Neural cell (in vitro differentiated cells): ENCODE measurements around the gene HMBS. TPM values are rescaled to one million over a fixed set of nuclear protein-coding genes. Genes with fewer than 3 reads are reported as not detected.

Experiments used
- H2AFZ ChIP-seq: fragments of 200-600, 300-800 bp; sonication (generic), shearing (Covaris generic); 2 replicates; pipeline ENCODE4 v1.6.0; 2014; ENCODE audit warnings: low read depth, mild to moderate bottlenecking, antibody characterized with exemption, low read length, moderate library complexity
- H3F3A ChIP-seq: fragments of 200-600 bp; shearing (Covaris generic); 2 replicates; pipeline ENCODE4 v1.6.1; 2016; ENCODE audit warnings: mild to moderate bottlenecking, moderate library complexity, mixed read lengths, antibody characterized with exemption, low read length; ENCODE audit not compliant: insufficient read depth, poor library complexity, severe bottlenecking
- H3K27ac ChIP-seq: fragments of 200-600, 300-800 bp; sonication (generic), shearing (Covaris generic); 2 replicates; pipeline ENCODE4 v1.5.1; 2014; ENCODE audit warnings: mild to moderate bottlenecking, low read length, moderate library complexity
- H3K27me3 ChIP-seq: fragments of 300-800, 200-600 bp; sonication (generic), shearing (Covaris generic); 2 replicates; pipeline ENCODE4 v1.6.0; 2014; ENCODE audit warnings: mild to moderate bottlenecking, low read depth, low read length, moderate library complexity; ENCODE audit not compliant: insufficient read depth
- H3K36me3 ChIP-seq: fragments of 300-800, 200-600 bp; sonication (generic), shearing (Covaris generic); 2 replicates; pipeline ENCODE4 v1.5.1; 2014; ENCODE audit warnings: mild to moderate bottlenecking, antibody characterized with exemption, low read length, moderate library complexity; ENCODE audit not compliant: insufficient read depth
- H3K4me2 ChIP-seq: fragments of 300-800, 200-600 bp; sonication (generic), shearing (Covaris generic); 2 replicates; pipeline ENCODE4 v1.6.0; 2014; ENCODE audit warnings: mild to moderate bottlenecking, low read length
- H3K4me3 ChIP-seq: fragments of 300-800, 200-600 bp; sonication (generic), shearing (Covaris generic); 2 replicates; pipeline ENCODE4 v1.5.1; 2014; ENCODE audit warnings: mild to moderate bottlenecking, low read length, moderate library complexity
- H3K79me2 ChIP-seq: fragments of 200-600 bp; shearing (Covaris generic); replicated peaks from 2 replicates; pipeline ENCODE4 v1.6.0; 2014; ENCODE audit warnings: mild to moderate bottlenecking, low read length, moderate library complexity; ENCODE audit not compliant: insufficient read depth
- H3K9ac ChIP-seq: fragments of 300-800, 200-600 bp; sonication (generic), shearing (Covaris generic); 2 replicates; pipeline ENCODE4 v1.6.1; 2016; ENCODE audit warnings: mild to moderate bottlenecking, low read length, mixed read lengths
- H3K9me2 ChIP-seq: fragments of 200-600 bp; shearing (Covaris generic); 2 replicates; pipeline ENCODE4 v1.6.1; 2016; ENCODE audit warnings: mild to moderate bottlenecking, low read length, mixed read lengths; ENCODE audit not compliant: insufficient read depth
- H3K9me3 ChIP-seq: fragments of 200-600, 300-800 bp; sonication (generic), shearing (Covaris generic); 2 replicates; pipeline ENCODE4 v1.6.1; 2016; ENCODE audit warnings: mild to moderate bottlenecking, mixed run types, low read length, moderate library complexity, mixed read lengths
- H4K20me1 ChIP-seq: fragments of 200-600 bp; shearing (Covaris generic); 2 replicates; pipeline ENCODE4 v1.6.1; 2016; ENCODE audit warnings: mild to moderate bottlenecking, mixed run types; ENCODE audit not compliant: insufficient read depth
- CTCF ChIP-seq: fragments of 450-650 bp; IDR thresholded peaks from 2 replicates; pipeline ENCODE4 v1.5.1; 2014; ENCODE audit warnings: antibody characterized with exemption, mild to moderate bottlenecking, moderate library complexity; ENCODE audit not compliant: poor library complexity, severe bottlenecking
- EP300 ChIP-seq: fragments of 450-650 bp; conservative IDR thresholded peaks from 2 replicates; pipeline ENCODE4 v1.6.1; 2014; ENCODE audit warnings: antibody characterized with exemption, mild to moderate bottlenecking, moderate library complexity; ENCODE audit not compliant: poor library complexity, severe bottlenecking
- EZH2 ChIP-seq: fragments of 200-600, 300-800 bp; shearing (Covaris generic), sonication (generic); IDR thresholded peaks from 2 replicates; pipeline ENCODE4 v1.6.1; 2014; ENCODE audit warnings: antibody characterized with exemption, low read length, borderline replicate concordance, mild to moderate bottlenecking; ENCODE audit not compliant: insufficient read depth, poor library complexity, severe bottlenecking
- MXI1 ChIP-seq: fragments of 450-650 bp; conservative IDR thresholded peaks from 2 replicates; pipeline ENCODE4 v1.6.1; 2014; ENCODE audit warnings: antibody characterized with exemption, mild to moderate bottlenecking; ENCODE audit not compliant: poor library complexity, severe bottlenecking
- POLR2AphosphoS5 ChIP-seq: IDR thresholded peaks from 2 replicates; pipeline ENCODE4 v1.6.1; 2012
- RAD21 ChIP-seq: fragments of 450-650 bp; conservative IDR thresholded peaks from 2 replicates; pipeline ENCODE4 v1.6.1; 2014; ENCODE audit warnings: antibody characterized with exemption, mild to moderate bottlenecking, moderate library complexity
- SMC3 ChIP-seq: fragments of 450-650 bp; conservative IDR thresholded peaks from 2 replicates; pipeline ENCODE4 v1.6.1; 2014; ENCODE audit warnings: antibody characterized with exemption, mild to moderate bottlenecking, moderate library complexity; ENCODE audit not compliant: poor library complexity
- TAF1 ChIP-seq: IDR thresholded peaks from 2 replicates; pipeline ENCODE4 v1.6.1; 2012; ENCODE audit warnings: low read depth
- polyA plus RNA-seq: library from polyadenylated mRNA; depleted of rRNA; stranded (reverse); fragments of >200 nt; gene quantifications from 2 replicates; pipeline ENCODE4 v1.2.3, GENCODE V29; 2014
- TF ChIP-seq, protein P1 (sequence below): IDR thresholded peaks from 2 replicates; pipeline ENCODE4 v1.6.1; 2012; ENCODE audit warnings: borderline replicate concordance

Gene HMBS
- polyA plus RNA-seq, 1 donor from 2014 or later = 15.9 TPM

DNA sequence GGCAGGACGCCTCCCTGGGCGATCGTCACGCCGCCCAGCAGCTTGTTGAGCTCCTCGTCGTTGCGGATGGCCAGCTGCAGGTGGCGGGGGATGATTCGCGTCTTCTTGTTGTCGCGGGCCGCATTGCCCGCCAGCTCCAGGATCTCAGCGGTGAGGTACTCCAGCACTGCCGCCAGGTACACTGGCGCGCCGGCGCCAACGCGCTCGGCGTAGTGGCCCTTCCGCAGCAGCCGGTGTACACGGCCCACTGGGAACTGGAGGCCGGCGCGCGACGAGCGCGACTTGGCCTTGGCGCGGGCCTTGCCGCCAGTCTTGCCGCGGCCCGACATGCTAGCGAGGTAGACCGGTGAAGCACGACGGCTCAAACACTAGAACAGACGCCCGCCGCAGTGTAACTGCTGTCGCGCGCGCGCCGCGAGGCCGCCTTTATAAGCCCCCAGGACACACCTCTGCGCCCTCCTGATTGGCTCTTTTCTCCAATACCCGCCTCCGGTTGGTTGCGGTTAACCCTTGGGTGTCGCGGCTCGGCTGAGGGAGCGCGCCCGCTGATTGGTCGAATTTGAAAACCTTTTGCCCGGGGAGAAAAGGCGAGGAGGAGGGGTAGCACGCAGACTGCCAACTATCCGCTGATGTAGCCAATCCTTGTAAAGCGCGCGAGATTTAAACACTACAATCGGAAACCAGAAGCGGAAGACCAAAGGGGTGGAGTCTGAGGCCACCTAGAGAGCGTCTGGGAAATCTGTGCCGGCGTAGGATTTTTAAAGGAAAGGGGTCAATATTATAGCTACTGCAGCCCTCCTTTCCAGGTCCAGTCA is 10.6 kb downstream of the HMBS start (continued):
- no peak for TF ChIP-seq EP300
- TF ChIP-seq SMC3 = peak; percentile 74
- TF ChIP-seq POLR2AphosphoS5 = peak; percentile 99

DNA sequence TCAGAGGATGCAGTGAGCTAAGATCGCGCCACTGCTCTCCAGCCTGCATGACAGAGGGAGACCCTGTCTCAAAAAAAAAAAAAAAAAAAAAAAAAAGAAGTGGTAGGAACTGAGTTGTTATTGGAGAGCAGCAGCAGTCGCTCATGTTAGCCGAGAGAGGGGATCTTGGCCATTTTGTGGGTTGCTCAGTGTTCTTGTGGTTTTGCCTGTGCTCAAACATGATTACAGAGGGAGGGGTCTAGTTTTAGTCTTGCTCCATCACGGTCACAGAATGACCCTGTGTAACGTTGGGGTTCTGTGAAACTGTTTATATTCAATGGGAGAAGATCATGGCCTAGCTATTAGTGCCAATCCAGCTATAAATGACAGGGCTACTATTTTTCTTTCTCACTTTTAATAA is 15.0 kb downstream of the HMBS start:
- H3K27ac ChIP-seq = no peak overlapping the region
- H3K4me3 ChIP-seq = no peak overlapping the region
- H3K9ac ChIP-seq = no peak overlapping the region

GRCh38 chr11:119100246-119100970 is 15.7 kb downstream of the HMBS start:
- Histone ChIP-seq H3K9me2 (no peaks in the 10 kb centered on the region), H3K27ac (no peak overlapping the region), H3F3A (no peaks in the 10 kb centered on the region), H3K4me2 (peak overlapping the region; percentile 88), H3K27me3 (no peaks in the 10 kb centered on the region), H4K20me1 (no peaks in the 10 kb centered on the region), H2AFZ (no peak overlapping the region), H3K36me3 (no peaks in the 10 kb centered on the region), H3K4me3 (peak overlapping the region; percentile 82), H3K79me2 (no peaks in the 10 kb centered on the region), H3K9me3 (no peaks in the 10 kb centered on the region), H3K9ac (peak overlapping the region; percentile 75)
- TF ChIP-seq RAD21 (peak; percentile 18), TAF1 (no peak), CTCF (peak; percentile 53)

More for the DNA sequence above, 15.0 kb downstream of the HMBS start:
- H3K9me3 ChIP-seq = no peaks in the 10 kb centered on the region
- no peaks in the 10 kb centered on the region for H3F3A ChIP-seq
- no peaks in the 10 kb centered on the region for H3K36me3 ChIP-seq
- H3K79me2 ChIP-seq = no peaks in the 10 kb centered on the region
- no peaks in the 10 kb centered on the region for H3K27me3 ChIP-seq
- no peaks in the 10 kb centered on the region for H3K9me2 ChIP-seq
- H3K4me2 ChIP-seq = no peak overlapping the region
- TF ChIP-seq SMC3 (no peak), EZH2 (no peak), MXI1 (no peak)
- TF ChIP-seq, protein P1, sequence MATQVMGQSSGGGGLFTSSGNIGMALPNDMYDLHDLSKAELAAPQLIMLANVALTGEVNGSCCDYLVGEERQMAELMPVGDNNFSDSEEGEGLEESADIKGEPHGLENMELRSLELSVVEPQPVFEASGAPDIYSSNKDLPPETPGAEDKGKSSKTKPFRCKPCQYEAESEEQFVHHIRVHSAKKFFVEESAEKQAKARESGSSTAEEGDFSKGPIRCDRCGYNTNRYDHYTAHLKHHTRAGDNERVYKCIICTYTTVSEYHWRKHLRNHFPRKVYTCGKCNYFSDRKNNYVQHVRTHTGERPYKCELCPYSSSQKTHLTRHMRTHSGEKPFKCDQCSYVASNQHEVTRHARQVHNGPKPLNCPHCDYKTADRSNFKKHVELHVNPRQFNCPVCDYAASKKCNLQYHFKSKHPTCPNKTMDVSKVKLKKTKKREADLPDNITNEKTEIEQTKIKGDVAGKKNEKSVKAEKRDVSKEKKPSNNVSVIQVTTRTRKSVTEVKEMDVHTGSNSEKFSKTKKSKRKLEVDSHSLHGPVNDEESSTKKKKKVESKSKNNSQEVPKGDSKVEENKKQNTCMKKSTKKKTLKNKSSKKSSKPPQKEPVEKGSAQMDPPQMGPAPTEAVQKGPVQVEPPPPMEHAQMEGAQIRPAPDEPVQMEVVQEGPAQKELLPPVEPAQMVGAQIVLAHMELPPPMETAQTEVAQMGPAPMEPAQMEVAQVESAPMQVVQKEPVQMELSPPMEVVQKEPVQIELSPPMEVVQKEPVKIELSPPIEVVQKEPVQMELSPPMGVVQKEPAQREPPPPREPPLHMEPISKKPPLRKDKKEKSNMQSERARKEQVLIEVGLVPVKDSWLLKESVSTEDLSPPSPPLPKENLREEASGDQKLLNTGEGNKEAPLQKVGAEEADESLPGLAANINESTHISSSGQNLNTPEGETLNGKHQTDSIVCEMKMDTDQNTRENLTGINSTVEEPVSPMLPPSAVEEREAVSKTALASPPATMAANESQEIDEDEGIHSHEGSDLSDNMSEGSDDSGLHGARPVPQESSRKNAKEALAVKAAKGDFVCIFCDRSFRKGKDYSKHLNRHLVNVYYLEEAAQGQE = no peak
- H2AFZ ChIP-seq = no peak overlapping the region
- no peaks in the 10 kb centered on the region for H4K20me1 ChIP-seq
